GM19239 (cell line): ENCODE results near the gene CDC40.
A peak's percentile ranks its signal among the peaks of the same experiment; 100 is the strongest.
"Not testable (repeated sequence)": the region's sequence is repeated elsewhere in the genome, so short reads cannot be mapped to it uniquely, and the experiment has no call there.

Experiments used
- DNase-seq: peaks from one replicate; pipeline ENCODE4 v3.0.0; 2011; ENCODE audit warnings: low spot score; ENCODE audit not compliant: insufficient read length
- FAIRE-seq: peaks from 2 replicates; lab custom pipeline; 2011; peaks lifted over from hg19 to GRCh38; lab: Jason Lieb, UNC

Gene CDC40

DNA sequence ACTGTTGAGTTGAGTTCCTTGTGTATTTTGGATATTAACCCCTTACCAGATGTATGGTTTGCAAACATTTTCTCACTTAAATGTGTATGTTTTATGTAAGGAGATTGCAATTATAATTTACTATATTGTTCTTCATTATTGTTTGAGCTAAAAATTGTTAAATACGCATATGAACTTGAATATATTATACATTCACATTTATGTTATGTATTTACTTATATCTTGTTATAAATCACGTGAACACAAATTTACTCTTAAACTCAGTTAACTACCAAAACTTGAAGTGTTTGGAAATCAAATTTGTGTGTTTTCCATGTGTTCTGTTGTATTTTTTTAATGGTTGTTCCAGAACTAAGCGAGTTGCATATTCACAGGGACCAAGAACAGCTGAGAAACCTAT lies 18.3 kb downstream of the CDC40 start:
- DNase-seq (no peak), FAIRE-seq (no peak)

DNA sequence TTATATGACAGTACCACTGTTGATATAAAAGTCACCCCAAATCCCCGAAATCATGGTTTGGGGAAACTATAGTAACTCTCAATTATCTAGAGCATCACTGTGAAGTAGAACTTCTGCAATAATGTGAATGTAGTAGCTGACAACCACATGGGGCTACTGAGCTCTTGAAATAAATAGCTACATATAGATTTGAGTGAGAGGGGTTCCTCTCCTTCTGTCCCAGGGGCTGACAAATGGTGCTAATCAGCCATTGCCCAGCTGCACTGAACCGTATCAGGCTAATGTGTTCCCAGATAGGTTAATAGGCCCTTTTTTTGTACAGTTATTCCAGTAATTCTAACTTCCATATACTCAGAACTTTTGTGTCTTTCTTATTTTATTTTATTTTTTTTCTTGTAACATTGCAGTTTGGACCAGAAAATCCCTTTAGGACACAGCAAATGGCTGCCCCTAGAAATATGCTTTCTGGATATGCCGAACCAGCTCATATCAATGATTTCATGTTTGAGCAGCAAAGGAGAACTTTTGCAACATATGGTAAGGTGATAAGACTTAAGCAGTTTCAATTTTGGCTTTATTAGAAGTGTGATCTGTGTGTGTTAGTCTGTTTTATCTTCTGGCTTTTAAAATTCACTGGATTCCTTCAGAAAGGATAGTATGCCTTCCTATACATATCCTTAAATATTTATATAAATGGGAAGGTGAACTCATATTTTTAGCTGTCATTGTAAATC lies 21.1 kb downstream of the CDC40 start:
- FAIRE-seq (no peak), DNase-seq (no peak)

DNA sequence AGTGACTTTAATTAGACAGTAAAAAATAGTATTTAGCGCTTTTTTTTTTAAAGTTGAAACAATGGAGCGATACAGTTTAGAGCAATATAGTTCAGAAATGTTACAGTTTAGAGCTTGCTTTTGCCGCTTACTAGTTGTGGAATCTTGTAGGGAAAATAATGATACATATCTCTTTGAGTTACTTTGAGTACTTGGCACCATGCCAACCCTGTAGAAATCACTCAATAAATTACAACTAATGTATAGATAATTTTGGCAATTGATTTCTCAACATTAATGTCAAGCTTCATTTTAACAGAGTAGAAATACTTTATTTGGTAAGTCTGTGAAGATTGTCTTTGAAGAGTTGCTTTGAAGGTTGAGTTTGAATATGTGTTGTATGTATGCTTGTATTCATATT lies 27.4 kb downstream of the CDC40 start:
- FAIRE-seq (no peak), DNase-seq (no peak)

GRCh38 chr6:110211753-110212152 lies 31.5 kb downstream of the CDC40 start:
- DNase-seq (no peak), FAIRE-seq (no peak)

- DNase-seq: no peak
- FAIRE-seq: peak; percentile 23
Measured at GRCh38 chr6:110214338-110214737, 34.1 kb downstream of the CDC40 start.

DNA sequence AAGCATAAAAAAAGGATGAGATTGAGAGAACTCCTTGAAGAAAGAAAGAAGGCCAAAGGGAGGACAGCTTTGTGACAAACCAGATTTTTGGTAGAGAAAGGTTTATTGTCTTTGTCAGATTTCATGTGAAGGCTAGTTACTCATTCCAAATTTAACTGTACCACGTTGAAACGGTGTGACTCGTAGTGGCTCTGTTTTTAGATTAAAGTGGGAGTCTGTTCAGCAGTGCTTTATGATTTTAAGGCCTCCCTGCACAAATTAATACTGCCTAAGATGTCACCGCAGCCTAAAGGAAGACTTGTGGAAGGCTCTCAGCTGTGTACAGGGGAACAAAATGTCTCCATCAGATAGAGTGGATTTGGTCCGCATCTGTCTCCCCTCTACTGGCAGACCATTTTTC lies 35.9 kb downstream of the CDC40 start:
- no peak for FAIRE-seq
- no peak for DNase-seq

GRCh38 chr6:110217266-110217665 lies 37.0 kb downstream of the CDC40 start:
- DNase-seq: no peak

DNA sequence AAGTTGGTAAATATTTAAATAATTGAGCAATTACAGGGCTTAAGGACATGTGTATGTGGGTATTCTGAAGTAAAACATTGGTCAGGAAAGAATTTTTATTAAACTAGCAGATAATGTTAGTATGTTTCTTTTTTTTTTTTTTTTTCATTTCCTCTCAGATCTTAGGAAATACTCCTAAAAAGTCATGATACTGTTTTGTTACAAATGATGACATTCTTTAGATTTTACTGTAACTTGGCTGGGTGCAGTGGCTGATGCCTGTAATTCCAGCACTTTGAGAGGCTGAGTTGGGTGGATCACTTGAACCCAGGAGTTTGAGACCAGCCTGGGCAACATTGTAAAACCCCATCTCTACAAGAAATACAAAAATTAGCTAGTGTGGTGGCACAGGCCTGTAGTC lies 41.5 kb downstream of the CDC40 start:
- no peak for FAIRE-seq
- DNase-seq: no peak

More at GRCh38 chr6:110217266-110217665, 37.0 kb downstream of the CDC40 start:
- no peak for FAIRE-seq

GRCh38 chr6:110226261-110226660 lies 46.0 kb downstream of the CDC40 start:
- FAIRE-seq (no peak), DNase-seq (no peak)

- DNase-seq: no peak
Measured at GRCh38 chr6:110232450-110232849, 52.2 kb downstream of the CDC40 start.

GRCh38 chr6:110233770-110234374 lies 53.6 kb downstream of the CDC40 start:
- FAIRE-seq (peak; percentile 68), DNase-seq (peak; percentile 36)

More at GRCh38 chr6:110232450-110232849, 52.2 kb downstream of the CDC40 start:
- FAIRE-seq: no peak

- FAIRE-seq: not testable (repeated sequence)
Measured at GRCh38 chr6:110236007-110236406, 55.8 kb downstream of the CDC40 start.

GRCh38 chr6:110239526-110240274 lies 59.5 kb downstream of the CDC40 start:
- DNase-seq: no peak
- FAIRE-seq: no peak

More at GRCh38 chr6:110236007-110236406, 55.8 kb downstream of the CDC40 start:
- not testable (repeated sequence) for DNase-seq

- not testable (repeated sequence) for DNase-seq, FAIRE-seq
Measured at GRCh38 chr6:110244621-110245020, 64.4 kb downstream of the CDC40 start.

DNA sequence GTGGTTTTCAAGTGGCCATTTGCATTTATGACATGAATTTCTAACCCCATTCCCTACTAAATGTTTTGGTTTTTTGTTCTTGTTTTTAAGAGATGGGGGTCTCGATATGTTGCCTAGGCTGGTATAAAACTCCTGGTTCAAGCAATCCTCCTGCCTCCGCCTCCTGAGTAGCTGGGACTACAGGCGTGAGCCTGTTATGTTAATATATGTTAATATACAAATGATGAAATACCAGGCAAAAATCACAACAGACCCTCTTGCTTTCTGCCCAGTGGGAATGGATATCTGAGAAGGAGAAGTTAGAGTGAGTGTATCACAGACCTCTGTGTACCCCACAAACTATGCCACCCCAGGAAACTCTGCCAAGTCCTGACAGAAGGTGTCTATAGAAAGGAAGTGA lies 66.2 kb downstream of the CDC40 start:
- no peak for FAIRE-seq
- DNase-seq: no peak

DNA sequence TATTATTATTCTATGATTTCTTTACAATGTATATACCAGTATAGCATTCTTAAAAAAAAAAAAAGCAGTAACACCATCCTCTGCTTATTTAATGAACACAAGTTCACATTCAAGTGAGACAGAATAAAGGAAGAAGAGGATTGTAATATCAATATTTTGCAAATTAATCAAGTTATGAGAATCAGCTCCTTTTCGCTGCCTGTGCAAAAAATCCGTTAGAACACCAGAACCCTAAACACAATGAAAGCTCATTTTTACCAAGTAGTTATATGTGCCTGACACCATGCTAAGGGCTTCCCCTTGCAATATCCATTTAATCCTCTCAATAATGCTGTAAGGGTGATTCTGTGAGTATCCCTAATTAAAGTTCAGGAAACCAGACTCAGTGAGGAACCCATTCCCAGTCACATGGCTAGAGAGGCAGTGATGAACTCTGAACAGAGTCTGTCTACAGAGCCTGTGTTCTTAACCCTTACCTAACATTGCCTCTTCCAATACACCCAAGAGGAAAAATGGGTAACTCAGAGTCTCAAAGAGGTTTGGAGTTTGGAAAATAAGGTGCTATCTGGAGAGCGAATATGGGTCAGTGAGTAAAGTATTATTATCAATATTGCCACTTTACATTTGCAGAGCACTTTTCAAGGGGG lies 66.8 kb downstream of the CDC40 start:
- no peak for DNase-seq
- no peak for FAIRE-seq

GRCh38 chr6:110250058-110250457 lies 69.8 kb downstream of the CDC40 start:
- FAIRE-seq (no peak), DNase-seq (no peak)

GRCh38 chr6:110250838-110251237 lies 70.6 kb downstream of the CDC40 start:
- DNase-seq (no peak), FAIRE-seq (no peak)

GRCh38 chr6:110255211-110255750 lies 75.1 kb downstream of the CDC40 start:
- no peak for FAIRE-seq

DNA sequence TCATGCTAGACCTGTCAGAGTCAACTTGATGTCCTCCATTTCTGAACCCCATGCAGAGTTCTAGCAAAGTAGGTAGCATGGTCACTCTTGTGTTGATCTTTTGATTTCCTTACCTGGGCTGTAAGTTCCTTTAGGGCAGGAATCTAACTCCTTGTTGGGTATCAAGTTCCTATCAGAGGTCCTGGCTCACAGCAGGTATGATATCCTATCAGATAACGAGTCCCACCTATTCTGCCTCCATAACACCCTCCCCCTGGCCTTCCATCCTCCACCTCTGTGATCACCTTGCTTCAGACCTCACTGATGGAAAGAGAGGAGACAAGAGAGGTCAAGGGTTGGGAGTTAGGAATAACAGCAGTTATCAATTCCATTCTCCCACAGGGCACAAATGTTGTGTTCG lies 76.1 kb downstream of the CDC40 start:
- DNase-seq: no peak
- no peak for FAIRE-seq

More at GRCh38 chr6:110255211-110255750, 75.1 kb downstream of the CDC40 start:
- DNase-seq: no peak
